Nephron (organoid): Measurements from ENCODE around the gene RUNX2.

Source experiments
- H3K27ac Mint-ChIP-seq, 3 experiments: 2 replicates each; pipeline ENCODE4 v1.8.0; 2020; ENCODE audit warnings: mixed read lengths in 3 of 3, mild to moderate bottlenecking in 2 of 3, moderate library complexity in 1 of 3
- H3K27me3 Mint-ChIP-seq: 2 replicates; pipeline ENCODE4 v1.8.0; 2021; ENCODE audit warnings: low read depth, mild to moderate bottlenecking, moderate library complexity, mixed read lengths
- H3K36me3 Mint-ChIP-seq: 2 replicates; pipeline ENCODE4 v1.8.0; 2020; ENCODE audit warnings: low read depth, mixed read lengths
- H3K4me1 Mint-ChIP-seq: 2 replicates; pipeline ENCODE4 v1.8.0; 2020; ENCODE audit warnings: mixed read lengths
- H3K4me3 Mint-ChIP-seq, 3 experiments: 2 replicates each; pipeline ENCODE4 v1.8.0; 2020; ENCODE audit warnings: mild to moderate bottlenecking in 3 of 3, mixed read lengths in 3 of 3, moderate library complexity in 2 of 3
- H3K9me3 Mint-ChIP-seq: 2 replicates; pipeline ENCODE4 v1.8.0; 2020; ENCODE audit warnings: mixed read lengths
- TF ChIP-seq, protein P1 (sequence below), 3 experiments: fragments of 200-600 bp; sonication (generic); IDR thresholded peaks; one replicate each; pipeline ENCODE4 v1.5.0; 2021; ENCODE audit warnings: antibody characterized with exemption in 3 of 3; ENCODE audit not compliant: unreplicated experiment in 3 of 3

The RUNX2 gene

DNA sequence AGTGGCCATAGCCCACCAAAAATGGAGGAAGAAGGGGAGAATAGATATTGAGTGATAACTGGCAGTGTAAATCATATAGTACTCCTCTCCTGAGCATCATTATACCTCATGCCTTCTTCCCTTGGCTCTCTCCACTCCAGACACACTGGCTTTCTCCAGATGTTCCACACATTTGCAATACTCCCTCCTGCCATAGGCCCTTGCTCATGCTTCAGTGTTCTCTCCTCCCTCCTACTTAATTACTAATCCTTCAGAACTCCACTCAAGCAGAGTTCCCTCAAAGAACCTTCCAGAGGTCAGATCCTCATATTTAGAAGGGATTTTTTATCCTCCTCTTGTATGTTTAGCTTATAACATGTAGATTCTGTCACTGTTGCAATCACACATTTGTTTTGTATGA is 329.1 kb downstream of the RUNX2 start:
- Mint-ChIP-seq H3K4me1 (peaks cover 4% of the 10 kb centered on the region), H3K9me3 (peaks cover 3% of the 10 kb centered on the region), H3K4me3 (no peak overlapping the region), H3K36me3 (no peaks in the 10 kb centered on the region), H3K27me3 (peaks cover 65% of the 10 kb centered on the region), H3K27ac (no peak overlapping the region)
- TF ChIP-seq, protein P1, sequence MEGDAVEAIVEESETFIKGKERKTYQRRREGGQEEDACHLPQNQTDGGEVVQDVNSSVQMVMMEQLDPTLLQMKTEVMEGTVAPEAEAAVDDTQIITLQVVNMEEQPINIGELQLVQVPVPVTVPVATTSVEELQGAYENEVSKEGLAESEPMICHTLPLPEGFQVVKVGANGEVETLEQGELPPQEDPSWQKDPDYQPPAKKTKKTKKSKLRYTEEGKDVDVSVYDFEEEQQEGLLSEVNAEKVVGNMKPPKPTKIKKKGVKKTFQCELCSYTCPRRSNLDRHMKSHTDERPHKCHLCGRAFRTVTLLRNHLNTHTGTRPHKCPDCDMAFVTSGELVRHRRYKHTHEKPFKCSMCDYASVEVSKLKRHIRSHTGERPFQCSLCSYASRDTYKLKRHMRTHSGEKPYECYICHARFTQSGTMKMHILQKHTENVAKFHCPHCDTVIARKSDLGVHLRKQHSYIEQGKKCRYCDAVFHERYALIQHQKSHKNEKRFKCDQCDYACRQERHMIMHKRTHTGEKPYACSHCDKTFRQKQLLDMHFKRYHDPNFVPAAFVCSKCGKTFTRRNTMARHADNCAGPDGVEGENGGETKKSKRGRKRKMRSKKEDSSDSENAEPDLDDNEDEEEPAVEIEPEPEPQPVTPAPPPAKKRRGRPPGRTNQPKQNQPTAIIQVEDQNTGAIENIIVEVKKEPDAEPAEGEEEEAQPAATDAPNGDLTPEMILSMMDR (IDR thresholded peaks at IDR 0.05; ENCODE audit: unreplicated experiment in 3 of 3), result no peak

DNA sequence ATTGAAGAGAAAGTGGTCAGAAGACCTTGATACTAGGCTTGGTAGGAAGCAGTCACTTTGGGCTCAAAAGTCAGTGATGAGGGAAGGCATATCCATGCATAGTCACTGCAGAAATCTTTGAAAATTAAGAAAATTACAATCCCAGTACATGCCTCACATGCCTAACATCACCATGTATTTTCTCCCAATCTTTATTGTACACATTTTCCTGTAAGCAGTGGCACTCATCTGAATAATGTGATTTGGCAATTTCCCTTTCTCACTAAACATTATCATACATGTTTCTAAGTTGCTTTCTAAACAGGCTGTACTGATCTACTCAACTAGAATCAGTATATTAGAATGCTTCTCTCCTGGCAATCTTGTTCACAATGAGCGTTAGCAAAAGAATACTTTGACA is 330.3 kb downstream of the RUNX2 start:
- no peak overlapping the region for H3K4me3 Mint-ChIP-seq
- no peaks in the 10 kb centered on the region for H3K4me1 Mint-ChIP-seq
- peaks cover 3% of the 10 kb centered on the region for H3K9me3 Mint-ChIP-seq
- H3K27me3 Mint-ChIP-seq, result peaks cover 70% of the 10 kb centered on the region
- H3K36me3 Mint-ChIP-seq, result no peaks in the 10 kb centered on the region
- TF ChIP-seq, protein P1 (IDR thresholded peaks at IDR 0.05; ENCODE audit: unreplicated experiment in 3 of 3), result no peak
- no peak overlapping the region for H3K27ac Mint-ChIP-seq

- Mint-ChIP-seq H3K27me3 (peaks cover 74% of the 10 kb centered on the region), H3K36me3 (no peaks in the 10 kb centered on the region), H3K4me3 (no peak overlapping the region), H3K9me3 (peaks cover 3% of the 10 kb centered on the region), H3K4me1 (peaks cover 2% of the 10 kb centered on the region), H3K27ac (no peak overlapping the region)
- TF ChIP-seq, protein P1 (IDR thresholded peaks at IDR 0.05; ENCODE audit: unreplicated experiment in 3 of 3), result no peak
These were observed 330.8 kb downstream of the RUNX2 start for GRCh38 chr6:45658958-45659357.

DNA sequence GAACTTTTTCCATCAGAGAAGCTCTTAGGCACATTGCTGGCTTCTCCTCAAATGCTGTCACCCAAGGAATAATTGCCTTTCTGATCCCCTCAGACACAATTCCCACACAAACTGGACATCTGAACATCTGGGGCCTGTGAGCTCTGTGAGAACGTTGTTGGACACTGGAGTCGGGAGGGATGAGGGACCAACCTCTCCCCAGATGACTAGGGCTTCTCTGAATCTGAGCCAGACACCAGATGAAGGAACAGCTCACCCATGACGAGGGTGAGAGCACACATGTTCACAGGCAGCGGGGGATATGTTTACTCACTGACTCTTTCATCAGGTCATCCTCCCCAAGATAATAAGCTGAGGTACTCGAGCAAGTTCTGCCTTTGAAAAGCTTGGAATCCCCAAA is 333.5 kb downstream of the RUNX2 start:
- Mint-ChIP-seq H3K9me3 (peaks cover 3% of the 10 kb centered on the region), H3K4me3 (peak overlapping the region in 1 of 3 experiments; percentile 2), H3K27ac (no peak overlapping the region), H3K36me3 (no peaks in the 10 kb centered on the region), H3K27me3 (peaks cover 94% of the 10 kb centered on the region), H3K4me1 (peaks cover 6% of the 10 kb centered on the region)
- TF ChIP-seq, protein P1 (IDR thresholded peaks at IDR 0.05; ENCODE audit: unreplicated experiment in 3 of 3), result no peak

- peaks cover 6% of the 10 kb centered on the region for H3K4me1 Mint-ChIP-seq
- peak overlapping the region; percentile 72 to 79 (median 76) for H3K4me3 Mint-ChIP-seq
- no peaks in the 10 kb centered on the region for H3K36me3 Mint-ChIP-seq
- no peak overlapping the region for H3K27ac Mint-ChIP-seq
- H3K27me3 Mint-ChIP-seq, result peaks cover 96% of the 10 kb centered on the region
- no peaks in the 10 kb centered on the region for H3K9me3 Mint-ChIP-seq
- TF ChIP-seq, protein P1 (IDR thresholded peaks at IDR 0.05; ENCODE audit: unreplicated experiment in 3 of 3), result no peak
These were observed 335.4 kb downstream of the RUNX2 start for GRCh38 chr6:45663251-45664221.
